Adrenal gland (tissue), 12 donors: Measurements from ENCODE around the gene BACE1. TPM values are rescaled to one million over a fixed set of nuclear protein-coding genes. Genes with fewer than 3 reads are reported as not detected.
"Not testable (repeated sequence)": the region's sequence is repeated elsewhere in the genome, so short reads cannot be mapped to it uniquely, and the experiment has no call there.

Source experiments
- DNase-seq, 7 donors: peaks; one replicate each; pipeline ENCODE4 v3.0.0-alpha.2; 2019 to 2020
- H3K27ac ChIP-seq, 5 donors: fragments of 200-600 bp; sonication (generic) in 4 of 5; 1 replicate in 3 of 5; 2 replicates in 2 of 5; pipeline versions ENCODE4 v1.5.1 to v1.8.0; 2016 to 2020; ENCODE audit warnings: mild to moderate bottlenecking in 1 of 5
- H3K27me3 ChIP-seq: fragments of 200-600 bp; 2 replicates; pipeline ENCODE4 v1.8.0; 2021
- H3K36me3 ChIP-seq, 2 donors: fragments of 200-600 bp; replicated peaks in 1 of 2; 1 replicate in 1 of 2; 2 replicates in 1 of 2; pipeline versions ENCODE4 v1.5.1 to v1.8.0; 2018 to 2022
- H3K4me1 ChIP-seq, 2 donors: fragments of 200-600 bp; replicated peaks in 1 of 2; 1 replicate in 1 of 2; 2 replicates in 1 of 2; pipeline versions ENCODE4 v1.5.1 to v1.8.0; 2018 to 2021
- H3K4me3 ChIP-seq, 4 donors: fragments of 200-600 bp; sonication (generic) in 3 of 4; one replicate each; pipeline ENCODE4 v1.5.1; 2016 to 2018
- H3K9me3 ChIP-seq, 3 donors: fragments of 200-600 bp; sonication (generic) in 1 of 3; replicated peaks in 1 of 3; 1 replicate in 2 of 3; 2 replicates in 1 of 3; pipeline versions ENCODE4 v1.5.1 to v1.8.0; 2016 to 2021
- POLR2A ChIP-seq, 2 donors: fragments of 450-650 bp; IDR thresholded peaks; one replicate each; pipeline ENCODE4 v1.6.1; 2017; ENCODE audit warnings: antibody characterized with exemption in 2 of 2, mild to moderate bottlenecking in 2 of 2, moderate library complexity in 1 of 2
- WGBS, 4 donors: extraction: QIAGEN DNeasy Blood & Tissue Kit in 2 of 4; methylation state at CpG; one replicate each; pipeline versions ENCODE4 v1.1.5 to v1.1.7; 2013 to 2017; 5-methylcytosine and 5-hydroxymethylcytosine counted together
- intact Hi-C, 2 donors: fragments of 100-400 bp; cut with DNase I; formaldehyde crosslinking; loops; one replicate each; pipeline versions ENCODE4 v1.14.1 to v1.15.0; 2022 to 2023
- polyA plus RNA-seq, 3 donors: library from polyadenylated mRNA; stranded (reverse); fragments of 200-250 nt in 2 of 3; fragments of 350-450 nt in 1 of 3; fragmentation: Illumina TruSeq in 1 of 3; extraction: RNeasy Lipid Tissue Mini Kit (QIAGEN cat#74804) in 1 of 3; gene quantifications; one replicate each; pipeline ENCODE4 v1.2.3, GENCODE V29; 2013 to 2014
- total RNA-seq, 9 donors: library from RNA; depleted of rRNA in 4 of 9; stranded (reverse); fragments of >200 nt in 4 of 9; fragments of 120-200 nt in 1 of 9; fragmentation: NEBNext Ultra II Directional in 1 of 9; extraction: Animal tissue kit (Norgen Biotek cat#: 25700) in 1 of 9; gene quantifications; one replicate each; pipeline versions ENCODE4 v1.1.0 to v1.2.4, GENCODE V29; 2013 to 2023
- TF ChIP-seq, protein P1 (sequence below), 6 experiments: fragments of 450-650 bp in 4 of 6; fragments of 200-600 bp in 2 of 6; sonication (generic) in 1 of 6; IDR thresholded peaks; 1 replicate in 5 of 6; 2 replicates in 1 of 6; pipeline versions ENCODE4 v1.5.1 to v1.8.0; 2016 to 2021; ENCODE audit warnings: antibody characterized with exemption in 6 of 6, mild to moderate bottlenecking in 2 of 6, moderate library complexity in 1 of 6
- donor health status: healthy with polysubstance abuse.
- donor health status: Bipolar disorder and iron deficiency.
- donor health status: DM: yes; HTN: yes; CAD: no.
- donor health status: DM: no; HTN: no; CAD: no.
- donor health status: DM: no; HTN: no; CAD: no.
- donor health status: DM: yes; HTN: yes; CAD: no.

BACE1 gene
- total and polyA plus RNA-seq, 12 donors: 9.5 to 69.1 (median 39.7) TPM

DNA sequence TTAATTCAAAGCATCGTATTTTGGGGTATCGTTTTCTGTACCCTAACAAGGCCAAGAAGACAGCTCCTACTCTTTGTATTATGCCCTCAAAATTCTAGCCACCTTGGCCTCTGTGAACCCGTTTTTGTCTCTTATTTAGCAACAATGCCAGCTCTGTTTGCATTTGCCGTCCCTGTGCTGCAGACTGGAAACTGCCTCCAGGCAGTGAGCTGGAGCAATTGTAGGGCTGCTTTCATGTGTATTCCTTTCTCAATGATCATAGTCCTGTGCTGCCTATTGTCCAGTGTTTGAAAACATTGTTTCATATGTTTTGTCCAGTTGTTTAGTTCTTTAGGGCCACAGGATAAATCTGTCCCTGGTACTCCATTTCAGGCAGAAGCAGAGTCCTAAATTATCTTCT, 44.8 kb downstream of the BACE1 start:
- Histone ChIP-seq H3K27ac (no peak overlapping the region), H3K9me3 (no peaks in the 10 kb centered on the region), H3K36me3 (no peaks in the 10 kb centered on the region), H3K4me1 (no peaks in the 10 kb centered on the region), H3K27me3 (no peaks in the 10 kb centered on the region), H3K4me3 (no peak overlapping the region)
- TF ChIP-seq, protein P1, sequence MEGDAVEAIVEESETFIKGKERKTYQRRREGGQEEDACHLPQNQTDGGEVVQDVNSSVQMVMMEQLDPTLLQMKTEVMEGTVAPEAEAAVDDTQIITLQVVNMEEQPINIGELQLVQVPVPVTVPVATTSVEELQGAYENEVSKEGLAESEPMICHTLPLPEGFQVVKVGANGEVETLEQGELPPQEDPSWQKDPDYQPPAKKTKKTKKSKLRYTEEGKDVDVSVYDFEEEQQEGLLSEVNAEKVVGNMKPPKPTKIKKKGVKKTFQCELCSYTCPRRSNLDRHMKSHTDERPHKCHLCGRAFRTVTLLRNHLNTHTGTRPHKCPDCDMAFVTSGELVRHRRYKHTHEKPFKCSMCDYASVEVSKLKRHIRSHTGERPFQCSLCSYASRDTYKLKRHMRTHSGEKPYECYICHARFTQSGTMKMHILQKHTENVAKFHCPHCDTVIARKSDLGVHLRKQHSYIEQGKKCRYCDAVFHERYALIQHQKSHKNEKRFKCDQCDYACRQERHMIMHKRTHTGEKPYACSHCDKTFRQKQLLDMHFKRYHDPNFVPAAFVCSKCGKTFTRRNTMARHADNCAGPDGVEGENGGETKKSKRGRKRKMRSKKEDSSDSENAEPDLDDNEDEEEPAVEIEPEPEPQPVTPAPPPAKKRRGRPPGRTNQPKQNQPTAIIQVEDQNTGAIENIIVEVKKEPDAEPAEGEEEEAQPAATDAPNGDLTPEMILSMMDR (IDR thresholded peaks at IDR 0.05): no peak
- no peak for TF ChIP-seq POLR2A (IDR thresholded peaks at IDR 0.05)
- intact Hi-C loops: no loop called here
- no peak for DNase-seq
- 91 to 98% (median 94%) methylated on average over 4 of the region's 4 CpGs for WGBS, 4 donors

- Histone ChIP-seq H3K27ac (no peak overlapping the region), H3K4me1 (no peaks in the 10 kb centered on the region), H3K36me3 (no peaks in the 10 kb centered on the region), H3K27me3 (no peaks in the 10 kb centered on the region), H3K9me3 (no peaks in the 10 kb centered on the region), H3K4me3 (no peak overlapping the region)
- WGBS, 4 donors: 91 to 100% (median 95%) methylated on average over 2 of the region's 2 CpGs
- intact Hi-C loops: no loop called here
- DNase-seq: no peak
- TF ChIP-seq, protein P1 (IDR thresholded peaks at IDR 0.05): no peak
- TF ChIP-seq POLR2A (IDR thresholded peaks at IDR 0.05): no peak
Observed at GRCh38 chr11:117269856-117270255, 46.2 kb downstream of the BACE1 start.

- WGBS, 4 donors: 92 to 96% (median 95%) methylated on average over 2 of the region's 2 CpGs
Observed at GRCh38 chr11:117265745-117266144, 50.3 kb downstream of the BACE1 start.

GRCh38 chr11:117264624-117265323, 51.3 kb downstream of the BACE1 start:
- H3K27ac ChIP-seq, H3K9me3 ChIP-seq, H3K36me3 ChIP-seq, H3K27me3 ChIP-seq, DNase-seq, intact Hi-C loops, H3K4me1 ChIP-seq, H3K4me3 ChIP-seq: not testable (repeated sequence)
- 93 to 98% (median 94%) methylated on average over 7 of the region's 7 CpGs for WGBS, 4 donors

More at GRCh38 chr11:117265745-117266144, 50.3 kb downstream of the BACE1 start:
- no peak overlapping the region for H3K27ac ChIP-seq
- H3K4me3 ChIP-seq: no peak overlapping the region
- intact Hi-C loops: no loop called here
- no peaks in the 10 kb centered on the region for H3K9me3 ChIP-seq
- TF ChIP-seq POLR2A (IDR thresholded peaks at IDR 0.05): no peak
- TF ChIP-seq, protein P1 (IDR thresholded peaks at IDR 0.05): no peak
- H3K4me1 ChIP-seq: no peaks in the 10 kb centered on the region
- DNase-seq: no peak
- H3K27me3 ChIP-seq: no peaks in the 10 kb centered on the region
- H3K36me3 ChIP-seq: peaks cover 0 to 8% of the 10 kb centered on the region in 2 donors

- H3K36me3 ChIP-seq: peaks cover 0 to 9% of the 10 kb centered on the region in 2 donors
- no peaks in the 10 kb centered on the region for H3K4me1 ChIP-seq
- TF ChIP-seq POLR2A (IDR thresholded peaks at IDR 0.05): no peak
- TF ChIP-seq, protein P1 (IDR thresholded peaks at IDR 0.05): no peak
- no peak overlapping the region for H3K27ac ChIP-seq
- H3K27me3 ChIP-seq: no peaks in the 10 kb centered on the region
- no peak for DNase-seq
- intact Hi-C loops: no loop called here
- WGBS, 4 donors: 49 to 86% (median 71%) methylated on average over 1 of the region's 1 CpG
- H3K9me3 ChIP-seq: no peaks in the 10 kb centered on the region
- H3K4me3 ChIP-seq: no peak overlapping the region
Observed at GRCh38 chr11:117259417-117259816, 56.6 kb downstream of the BACE1 start.
